GM21717 (cell line): Measurements from ENCODE around the gene KCTD5.
"Not testable (repeated sequence)": the region's sequence is repeated elsewhere in the genome, so short reads cannot be mapped to it uniquely, and the experiment has no call there.

Experiments used
- ATAC-seq: cut with Tn5 transposase; IDR thresholded peaks from one replicate; pipeline ENCODE4 v1.9.1; 2021; ENCODE audit warnings: mild to moderate bottlenecking, moderate library complexity; ENCODE audit not compliant: unreplicated experiment

Gene KCTD5

GRCh38 chr16:2696601-2697250, 14.4 kb downstream of the KCTD5 start:
- ATAC-seq: not testable (repeated sequence)

- no peak for ATAC-seq
These were observed 15.2 kb downstream of the KCTD5 start for GRCh38 chr16:2697401-2697948.

GRCh38 chr16:2698103-2698870, 16.0 kb downstream of the KCTD5 start:
- no peak for ATAC-seq

GRCh38 chr16:2698965-2699750, 16.8 kb downstream of the KCTD5 start:
- ATAC-seq: no peak

- no peak for ATAC-seq
These were observed 17.7 kb downstream of the KCTD5 start for GRCh38 chr16:2699791-2700600.

- ATAC-seq: no peak
These were observed 18.5 kb downstream of the KCTD5 start for GRCh38 chr16:2700786-2701185.

- no peak for ATAC-seq
These were observed 18.9 kb downstream of the KCTD5 start for GRCh38 chr16:2701272-2701671.

- no peak for ATAC-seq
These were observed 19.6 kb downstream of the KCTD5 start for GRCh38 chr16:2701713-2702437.

- ATAC-seq: no peak
These were observed 20.1 kb downstream of the KCTD5 start for GRCh38 chr16:2702438-2702825.

GRCh38 chr16:2702871-2703745, 20.8 kb downstream of the KCTD5 start:
- ATAC-seq: no peak

- ATAC-seq: no peak
These were observed 22.1 kb downstream of the KCTD5 start for GRCh38 chr16:2704166-2704982.

GRCh38 chr16:2704983-2705275, 22.6 kb downstream of the KCTD5 start:
- ATAC-seq: no peak

- no peak for ATAC-seq
These were observed 23.0 kb downstream of the KCTD5 start for GRCh38 chr16:2705351-2705750.

GRCh38 chr16:2706085-2706484, 23.8 kb downstream of the KCTD5 start:
- no peak for ATAC-seq

- no peak for ATAC-seq
These were observed 24.4 kb downstream of the KCTD5 start for GRCh38 chr16:2706611-2707311.

GRCh38 chr16:2707368-2708289, 25.3 kb downstream of the KCTD5 start:
- no peak for ATAC-seq

- ATAC-seq: no peak
These were observed 25.9 kb downstream of the KCTD5 start for GRCh38 chr16:2708290-2708639.
